Measurements from ENCODE around the gene FGD1.

GRCh38 chrX:54423161-54423888 lies 72.7 kb downstream of the FGD1 start:
- TF ChIP-seq CTCF (conservative IDR thresholded peaks at IDR 0.05; ENCODE audit: low read depth in 2 of 2) (peak in 1 of 2 experiments; percentile 72; a peak in 2 of 4 replicates), POLR2AphosphoS5 (IDR thresholded peaks at IDR 0.05; ENCODE audit: low read depth) (no peak), EZH2phosphoT487 (IDR thresholded peaks at IDR 0.05; ENCODE audit: unreplicated experiment) (no peak), CREB1 (CRISPR knock-in tag; IDR thresholded peaks at IDR 0.05; ENCODE audit: low read depth) (no peak), EZH2 (IDR thresholded peaks at IDR 0.05; ENCODE audit: low read depth, unreplicated experiment) (no peak), STAT1 (IDR thresholded peaks at IDR 0.05; ENCODE audit: unreplicated experiment) (no peak), JUNB (IDR thresholded peaks at IDR 0.05; ENCODE audit: unreplicated experiment) (no peak)
- TF ChIP-seq, protein P1, sequence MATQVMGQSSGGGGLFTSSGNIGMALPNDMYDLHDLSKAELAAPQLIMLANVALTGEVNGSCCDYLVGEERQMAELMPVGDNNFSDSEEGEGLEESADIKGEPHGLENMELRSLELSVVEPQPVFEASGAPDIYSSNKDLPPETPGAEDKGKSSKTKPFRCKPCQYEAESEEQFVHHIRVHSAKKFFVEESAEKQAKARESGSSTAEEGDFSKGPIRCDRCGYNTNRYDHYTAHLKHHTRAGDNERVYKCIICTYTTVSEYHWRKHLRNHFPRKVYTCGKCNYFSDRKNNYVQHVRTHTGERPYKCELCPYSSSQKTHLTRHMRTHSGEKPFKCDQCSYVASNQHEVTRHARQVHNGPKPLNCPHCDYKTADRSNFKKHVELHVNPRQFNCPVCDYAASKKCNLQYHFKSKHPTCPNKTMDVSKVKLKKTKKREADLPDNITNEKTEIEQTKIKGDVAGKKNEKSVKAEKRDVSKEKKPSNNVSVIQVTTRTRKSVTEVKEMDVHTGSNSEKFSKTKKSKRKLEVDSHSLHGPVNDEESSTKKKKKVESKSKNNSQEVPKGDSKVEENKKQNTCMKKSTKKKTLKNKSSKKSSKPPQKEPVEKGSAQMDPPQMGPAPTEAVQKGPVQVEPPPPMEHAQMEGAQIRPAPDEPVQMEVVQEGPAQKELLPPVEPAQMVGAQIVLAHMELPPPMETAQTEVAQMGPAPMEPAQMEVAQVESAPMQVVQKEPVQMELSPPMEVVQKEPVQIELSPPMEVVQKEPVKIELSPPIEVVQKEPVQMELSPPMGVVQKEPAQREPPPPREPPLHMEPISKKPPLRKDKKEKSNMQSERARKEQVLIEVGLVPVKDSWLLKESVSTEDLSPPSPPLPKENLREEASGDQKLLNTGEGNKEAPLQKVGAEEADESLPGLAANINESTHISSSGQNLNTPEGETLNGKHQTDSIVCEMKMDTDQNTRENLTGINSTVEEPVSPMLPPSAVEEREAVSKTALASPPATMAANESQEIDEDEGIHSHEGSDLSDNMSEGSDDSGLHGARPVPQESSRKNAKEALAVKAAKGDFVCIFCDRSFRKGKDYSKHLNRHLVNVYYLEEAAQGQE (IDR thresholded peaks at IDR 0.05; ENCODE audit: unreplicated experiment), result no peak
- TF ChIP-seq, protein P2, sequence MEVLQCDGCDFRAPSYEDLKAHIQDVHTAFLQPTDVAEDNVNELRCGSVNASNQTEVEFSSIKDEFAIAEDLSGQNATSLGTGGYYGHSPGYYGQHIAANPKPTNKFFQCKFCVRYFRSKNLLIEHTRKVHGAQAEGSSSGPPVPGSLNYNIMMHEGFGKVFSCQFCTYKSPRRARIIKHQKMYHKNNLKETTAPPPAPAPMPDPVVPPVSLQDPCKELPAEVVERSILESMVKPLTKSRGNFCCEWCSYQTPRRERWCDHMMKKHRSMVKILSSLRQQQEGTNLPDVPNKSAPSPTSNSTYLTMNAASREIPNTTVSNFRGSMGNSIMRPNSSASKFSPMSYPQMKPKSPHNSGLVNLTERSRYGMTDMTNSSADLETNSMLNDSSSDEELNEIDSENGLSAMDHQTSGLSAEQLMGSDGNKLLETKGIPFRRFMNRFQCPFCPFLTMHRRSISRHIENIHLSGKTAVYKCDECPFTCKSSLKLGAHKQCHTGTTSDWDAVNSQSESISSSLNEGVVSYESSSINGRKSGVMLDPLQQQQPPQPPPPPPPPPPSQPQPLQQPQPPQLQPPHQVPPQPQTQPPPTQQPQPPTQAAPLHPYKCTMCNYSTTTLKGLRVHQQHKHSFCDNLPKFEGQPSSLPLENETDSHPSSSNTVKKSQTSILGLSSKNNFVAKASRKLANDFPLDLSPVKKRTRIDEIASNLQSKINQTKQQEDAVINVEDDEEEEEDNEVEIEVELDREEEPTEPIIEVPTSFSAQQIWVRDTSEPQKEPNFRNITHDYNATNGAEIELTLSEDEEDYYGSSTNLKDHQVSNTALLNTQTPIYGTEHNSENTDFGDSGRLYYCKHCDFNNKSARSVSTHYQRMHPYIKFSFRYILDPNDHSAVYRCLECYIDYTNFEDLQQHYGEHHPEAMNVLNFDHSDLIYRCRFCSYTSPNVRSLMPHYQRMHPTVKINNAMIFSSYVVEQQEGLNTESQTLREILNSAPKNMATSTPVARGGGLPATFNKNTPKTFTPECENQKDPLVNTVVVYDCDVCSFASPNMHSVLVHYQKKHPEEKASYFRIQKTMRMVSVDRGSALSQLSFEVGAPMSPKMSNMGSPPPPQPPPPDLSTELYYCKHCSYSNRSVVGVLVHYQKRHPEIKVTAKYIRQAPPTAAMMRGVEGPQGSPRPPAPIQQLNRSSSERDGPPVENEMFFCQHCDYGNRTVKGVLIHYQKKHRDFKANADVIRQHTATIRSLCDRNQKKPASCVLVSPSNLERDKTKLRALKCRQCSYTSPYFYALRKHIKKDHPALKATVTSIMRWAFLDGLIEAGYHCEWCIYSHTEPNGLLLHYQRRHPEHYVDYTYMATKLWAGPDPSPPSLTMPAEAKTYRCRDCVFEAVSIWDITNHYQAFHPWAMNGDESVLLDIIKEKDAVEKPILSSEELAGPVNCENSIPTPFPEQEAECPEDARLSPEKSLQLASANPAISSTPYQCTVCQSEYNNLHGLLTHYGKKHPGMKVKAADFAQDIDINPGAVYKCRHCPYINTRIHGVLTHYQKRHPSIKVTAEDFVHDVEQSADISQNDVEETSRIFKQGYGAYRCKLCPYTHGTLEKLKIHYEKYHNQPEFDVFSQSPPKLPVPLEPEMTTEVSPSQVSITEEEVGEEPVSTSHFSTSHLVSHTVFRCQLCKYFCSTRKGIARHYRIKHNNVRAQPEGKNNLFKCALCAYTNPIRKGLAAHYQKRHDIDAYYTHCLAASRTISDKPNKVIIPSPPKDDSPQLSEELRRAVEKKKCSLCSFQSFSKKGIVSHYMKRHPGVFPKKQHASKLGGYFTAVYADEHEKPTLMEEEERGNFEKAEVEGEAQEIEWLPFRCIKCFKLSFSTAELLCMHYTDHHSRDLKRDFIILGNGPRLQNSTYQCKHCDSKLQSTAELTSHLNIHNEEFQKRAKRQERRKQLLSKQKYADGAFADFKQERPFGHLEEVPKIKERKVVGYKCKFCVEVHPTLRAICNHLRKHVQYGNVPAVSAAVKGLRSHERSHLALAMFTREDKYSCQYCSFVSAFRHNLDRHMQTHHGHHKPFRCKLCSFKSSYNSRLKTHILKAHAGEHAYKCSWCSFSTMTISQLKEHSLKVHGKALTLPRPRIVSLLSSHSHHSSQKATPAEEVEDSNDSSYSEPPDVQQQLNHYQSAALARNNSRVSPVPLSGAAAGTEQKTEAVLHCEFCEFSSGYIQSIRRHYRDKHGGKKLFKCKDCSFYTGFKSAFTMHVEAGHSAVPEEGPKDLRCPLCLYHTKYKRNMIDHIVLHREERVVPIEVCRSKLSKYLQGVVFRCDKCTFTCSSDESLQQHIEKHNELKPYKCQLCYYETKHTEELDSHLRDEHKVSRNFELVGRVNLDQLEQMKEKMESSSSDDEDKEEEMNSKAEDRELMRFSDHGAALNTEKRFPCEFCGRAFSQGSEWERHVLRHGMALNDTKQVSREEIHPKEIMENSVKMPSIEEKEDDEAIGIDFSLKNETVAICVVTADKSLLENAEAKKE (CRISPR knock-in tag; IDR thresholded peaks at IDR 0.05), result no peak

All from GM23338 (cell line).